Fibroblast of lung (primary cell): ENCODE data around the gene FAM107B.

Experiments used
- EZH2 ChIP-seq: IDR thresholded peaks from 2 replicates; pipeline ENCODE4 v1.5.1; 2012; ENCODE audit warnings: low read length, control low read depth, mild to moderate bottlenecking; ENCODE audit errors: missing control alignments
- TF ChIP-seq, protein P1 (sequence below), 2 donors: IDR thresholded peaks in 1 of 2; conservative IDR thresholded peaks in 1 of 2; 1 replicate in 1 of 2; 2 replicates in 1 of 2; pipeline ENCODE4 v1.5.1; 2011 to 2012; ENCODE audit warnings: low read length in 2 of 2, control low read depth in 1 of 2, inconsistent platforms in 1 of 2, low read depth in 1 of 2, mild to moderate bottlenecking in 1 of 2

DNA sequence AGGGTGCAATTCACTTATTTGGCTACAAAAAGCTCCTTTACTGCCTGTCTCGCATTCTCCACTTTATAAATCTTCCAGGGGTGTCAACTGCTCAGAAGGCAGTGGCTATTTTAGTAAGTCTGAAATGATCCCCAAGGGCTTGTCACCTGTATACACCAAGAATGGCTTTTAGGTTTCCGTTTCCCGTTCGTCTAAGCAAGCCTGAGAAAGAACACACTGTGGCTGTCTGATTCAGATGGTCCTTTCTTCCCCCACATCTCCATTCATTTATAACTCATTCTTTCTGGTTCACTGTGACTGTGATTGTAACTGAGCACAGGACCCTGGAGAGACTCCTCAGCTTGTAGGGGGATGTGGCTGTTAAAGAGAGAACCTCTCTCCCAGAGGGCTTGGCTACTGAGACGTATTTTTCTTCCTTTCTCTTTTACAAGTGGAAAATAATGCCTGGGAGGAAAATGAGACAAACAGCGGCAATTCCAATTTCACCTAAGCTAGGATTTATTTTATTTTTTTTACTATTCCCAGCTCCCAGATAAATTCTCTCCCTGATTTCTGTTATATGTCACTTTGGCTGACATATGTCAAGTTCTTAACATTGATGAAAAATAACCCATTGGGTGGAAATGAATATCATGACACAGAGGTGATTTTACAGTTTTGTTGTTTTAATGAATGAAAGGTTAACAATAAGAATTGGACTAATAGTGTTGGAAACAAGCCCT lies 129.3 kb downstream of the FAM107B start:
- TF ChIP-seq, protein P1, sequence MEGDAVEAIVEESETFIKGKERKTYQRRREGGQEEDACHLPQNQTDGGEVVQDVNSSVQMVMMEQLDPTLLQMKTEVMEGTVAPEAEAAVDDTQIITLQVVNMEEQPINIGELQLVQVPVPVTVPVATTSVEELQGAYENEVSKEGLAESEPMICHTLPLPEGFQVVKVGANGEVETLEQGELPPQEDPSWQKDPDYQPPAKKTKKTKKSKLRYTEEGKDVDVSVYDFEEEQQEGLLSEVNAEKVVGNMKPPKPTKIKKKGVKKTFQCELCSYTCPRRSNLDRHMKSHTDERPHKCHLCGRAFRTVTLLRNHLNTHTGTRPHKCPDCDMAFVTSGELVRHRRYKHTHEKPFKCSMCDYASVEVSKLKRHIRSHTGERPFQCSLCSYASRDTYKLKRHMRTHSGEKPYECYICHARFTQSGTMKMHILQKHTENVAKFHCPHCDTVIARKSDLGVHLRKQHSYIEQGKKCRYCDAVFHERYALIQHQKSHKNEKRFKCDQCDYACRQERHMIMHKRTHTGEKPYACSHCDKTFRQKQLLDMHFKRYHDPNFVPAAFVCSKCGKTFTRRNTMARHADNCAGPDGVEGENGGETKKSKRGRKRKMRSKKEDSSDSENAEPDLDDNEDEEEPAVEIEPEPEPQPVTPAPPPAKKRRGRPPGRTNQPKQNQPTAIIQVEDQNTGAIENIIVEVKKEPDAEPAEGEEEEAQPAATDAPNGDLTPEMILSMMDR (conservative IDR thresholded peaks at IDR 0.05 in 1 of 2, IDR thresholded peaks at IDR 0.05 in 1 of 2; ENCODE audit: low read depth in 1 of 2, low read length in 2 of 2), result no peak
- no peak for TF ChIP-seq EZH2
